Measurements from ENCODE around the gene KIF18B.

KIF18B gene

DNA sequence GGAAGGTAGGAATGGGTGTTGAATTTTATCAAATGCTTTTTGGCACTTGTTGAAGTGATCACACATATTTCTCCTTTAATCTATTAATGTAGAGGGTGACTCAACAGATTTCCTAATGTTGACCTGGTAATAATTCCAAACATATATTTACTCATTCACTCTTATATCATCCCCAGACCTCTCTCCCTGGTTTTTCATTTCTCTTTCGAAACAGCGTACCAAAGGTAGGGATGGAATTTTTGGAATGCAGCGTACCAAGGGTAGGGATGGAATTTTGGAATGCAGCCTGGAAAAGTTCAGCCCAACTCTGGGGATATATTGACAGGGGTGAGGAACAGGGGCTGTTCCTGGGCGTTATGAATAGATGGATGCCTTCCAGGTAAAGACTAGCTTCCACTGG, 7.3 kb downstream of the KIF18B start:
- no peak for DNase-seq (ENCODE audit: low read depth in 2 of 2)

DNA sequence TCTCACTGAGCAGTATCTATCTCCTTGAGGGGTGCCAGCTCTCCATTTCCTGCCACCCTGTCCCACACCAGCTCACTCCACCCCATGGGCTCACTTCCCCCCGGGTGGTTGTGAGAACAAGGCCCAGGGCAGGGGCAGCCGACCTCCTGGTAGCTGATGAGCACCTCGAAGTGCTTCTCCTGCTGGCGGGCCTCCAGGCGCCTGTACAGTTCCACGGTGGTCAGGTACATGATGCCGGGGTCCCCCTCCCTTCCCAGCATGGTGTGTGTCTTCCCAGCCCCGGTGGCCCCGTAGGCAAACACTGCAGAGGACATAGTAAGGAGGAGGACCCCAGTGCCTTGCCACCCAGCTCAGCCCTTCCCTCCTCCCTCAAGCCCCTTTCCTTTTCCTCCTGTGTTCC, 12.5 kb downstream of the KIF18B start:
- DNase-seq (ENCODE audit: low read depth in 2 of 2) = no peak

DNA sequence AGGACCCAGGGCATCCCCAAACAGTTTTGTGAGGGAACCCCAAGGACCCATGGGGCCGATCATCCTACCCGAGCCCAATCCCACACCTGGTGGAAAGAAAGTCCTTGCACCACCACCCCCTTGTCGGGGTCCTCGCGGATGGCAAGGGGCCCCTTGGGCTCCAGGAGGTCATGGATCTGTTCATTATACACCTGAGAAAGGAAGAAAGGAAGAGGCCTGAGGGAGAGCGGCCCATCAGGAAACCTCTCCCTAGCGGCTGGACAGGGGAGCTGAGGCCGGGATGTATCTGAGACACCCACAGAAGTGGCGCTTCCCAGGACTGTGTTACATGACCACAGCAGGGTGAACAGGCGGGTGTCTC, 12.8 kb downstream of the KIF18B start:
- DNase-seq (ENCODE audit: low read depth in 2 of 2) = no peak

- no peak for DNase-seq (ENCODE audit: low read depth in 2 of 2)
Observed at GRCh38 chr17:44933824-44934744, 13.5 kb downstream of the KIF18B start.

DNA sequence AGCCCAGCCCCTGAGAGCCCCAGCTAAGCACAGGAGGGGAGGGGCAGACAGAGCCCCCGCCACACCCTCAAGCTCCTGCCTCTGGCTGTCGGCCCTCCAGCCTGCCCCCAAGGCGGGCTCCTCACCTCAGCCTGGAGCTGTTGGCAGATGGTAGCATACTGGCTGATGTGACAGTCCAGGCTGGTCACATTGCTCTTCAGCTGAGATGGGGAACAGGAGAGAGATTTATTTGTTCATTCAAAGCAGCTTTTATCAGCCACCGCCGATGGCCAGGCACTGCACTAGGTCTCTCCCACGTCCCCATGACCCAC, 14.8 kb downstream of the KIF18B start:
- no peak for DNase-seq (ENCODE audit: low read depth in 2 of 2)

GRCh38 chr17:44932096-44932786, 15.3 kb downstream of the KIF18B start:
- DNase-seq (ENCODE audit: low read depth in 2 of 2) = no peak

DNA sequence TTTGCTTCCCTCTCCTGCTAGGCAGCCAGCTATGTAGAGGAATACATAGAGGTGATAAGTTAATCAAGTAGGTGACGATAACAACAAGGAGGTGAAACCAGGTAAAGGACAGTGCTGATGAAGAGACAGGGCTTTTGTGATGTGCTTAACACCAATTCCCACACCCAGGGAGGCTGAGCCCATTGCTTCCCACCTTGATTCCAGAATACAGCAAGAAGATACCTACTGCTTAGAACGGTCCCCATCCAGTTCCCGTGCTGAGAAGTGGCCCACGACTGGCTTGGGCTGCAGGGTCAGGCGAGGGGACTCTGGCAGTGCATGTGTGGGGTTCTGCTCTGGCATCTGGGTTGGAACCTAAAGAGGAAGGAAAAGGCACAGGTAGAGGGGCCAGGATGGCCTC, 16.2 kb downstream of the KIF18B start:
- DNase-seq (ENCODE audit: low read depth in 2 of 2) = no peak

DNA sequence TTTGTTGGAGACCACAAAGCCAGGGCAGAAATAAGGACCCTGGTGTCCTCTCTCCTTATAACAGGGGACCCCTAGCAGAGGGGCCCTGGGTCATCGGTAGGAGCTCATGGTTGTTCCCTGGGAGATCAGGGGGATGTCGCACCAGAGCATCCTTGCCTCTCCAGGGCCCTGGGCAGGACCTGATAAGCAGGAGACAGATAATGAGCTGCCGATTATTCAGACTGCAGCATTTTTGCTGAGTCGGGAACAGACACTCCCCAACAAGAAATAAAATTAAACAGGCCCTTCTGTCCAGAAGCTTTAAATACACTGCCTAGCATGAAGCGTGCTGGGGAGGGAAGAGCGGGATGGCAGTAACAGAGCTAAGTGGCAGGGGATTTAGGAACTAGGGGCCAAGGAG, 16.9 kb downstream of the KIF18B start:
- DNase-seq (ENCODE audit: low read depth in 2 of 2) = no peak

DNA sequence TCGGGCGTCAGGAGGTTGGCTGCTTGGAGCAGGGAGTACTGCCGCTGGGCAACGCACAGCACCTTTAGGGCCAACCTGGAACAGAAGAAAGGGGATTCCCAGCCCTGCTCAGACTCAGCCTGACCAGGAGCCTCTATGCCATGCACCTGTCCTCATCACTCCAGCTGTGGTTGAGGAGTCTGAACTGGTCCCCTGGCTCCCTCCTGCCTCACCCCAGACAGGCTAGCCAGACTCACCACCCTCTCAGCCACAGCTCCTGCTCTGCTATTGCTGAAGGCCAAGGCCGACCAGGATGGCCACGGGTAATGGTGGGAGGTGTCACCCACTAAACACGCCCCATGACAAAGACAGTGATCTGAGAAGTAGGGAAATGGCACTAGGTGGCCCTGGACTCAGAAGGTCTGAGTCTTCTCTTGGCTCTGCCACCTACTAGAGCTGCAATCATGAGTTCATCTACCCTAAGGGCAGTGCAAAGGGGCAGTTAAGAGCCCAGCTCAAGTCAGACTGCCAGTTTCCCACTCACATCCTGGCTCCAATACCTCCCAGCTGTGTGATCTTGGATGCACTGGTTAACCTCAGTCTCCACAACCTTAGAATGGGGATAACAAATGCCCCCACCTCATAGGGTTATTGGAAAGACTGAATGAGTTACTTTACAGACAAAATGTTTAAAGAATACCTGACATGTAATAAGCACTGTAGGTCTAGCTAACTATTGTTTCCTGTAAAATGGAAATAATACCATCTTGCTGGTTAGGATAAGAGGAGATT, 18.4 kb downstream of the KIF18B start:
- no peak for DNase-seq (ENCODE audit: low read depth in 2 of 2)

GRCh38 chr17:44928136-44928535, 19.4 kb downstream of the KIF18B start:
- DNase-seq (ENCODE audit: low read depth in 2 of 2) = no peak

DNA sequence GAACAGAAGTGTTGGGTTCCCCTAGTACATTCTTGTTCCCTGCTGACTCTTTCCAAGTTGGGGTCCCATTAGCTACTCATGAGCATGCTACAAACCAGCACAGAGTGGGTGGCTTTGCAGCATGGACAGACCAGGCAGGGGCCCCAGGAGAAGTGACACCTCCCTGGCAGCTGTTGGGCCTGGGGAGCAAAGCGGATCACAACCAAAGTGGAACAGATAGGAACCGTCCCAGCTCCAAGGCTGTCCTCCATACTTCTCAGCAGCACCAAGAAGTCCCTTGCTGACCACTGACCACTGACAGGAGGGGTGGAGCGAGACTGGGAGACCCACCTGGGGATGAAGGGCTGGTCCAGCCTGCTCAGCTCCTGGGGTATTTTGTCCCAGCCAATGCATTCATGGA, 19.9 kb downstream of the KIF18B start:
- DNase-seq (ENCODE audit: low read depth in 2 of 2) = no peak

DNA sequence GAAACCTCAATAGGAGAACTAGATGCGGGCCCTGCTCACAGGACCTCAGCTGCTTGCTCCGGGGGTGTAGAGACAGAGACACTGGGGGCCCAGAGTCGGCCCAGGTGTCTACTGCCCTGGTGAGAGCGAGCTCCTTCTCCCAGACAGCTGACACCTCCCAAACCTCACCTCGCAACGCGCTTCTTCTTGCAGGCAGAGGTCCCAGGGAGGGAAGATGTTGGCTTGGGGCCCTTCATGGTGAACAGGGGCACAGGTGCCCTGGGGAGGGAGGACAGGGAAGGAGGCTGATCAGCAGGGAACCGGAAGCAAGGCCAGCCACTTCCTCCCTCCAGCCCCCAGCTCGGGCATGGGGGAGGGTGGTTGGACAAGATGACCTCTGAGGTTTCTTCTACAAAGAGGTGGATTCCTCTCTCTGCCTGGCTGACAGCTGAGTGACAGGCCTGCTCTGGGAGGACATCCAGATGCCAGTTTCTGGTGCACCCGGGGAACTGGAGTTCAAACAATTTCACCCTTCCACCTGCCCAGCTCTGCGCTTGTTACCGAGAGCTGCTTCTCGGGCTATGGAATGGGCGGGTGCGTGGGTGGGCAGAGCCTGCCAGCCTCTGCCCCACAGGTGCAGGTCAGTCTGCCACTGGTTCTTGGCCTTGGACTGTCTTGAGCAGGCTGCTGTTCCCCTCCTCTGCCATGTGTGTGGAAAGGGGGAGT, 20.6 kb downstream of the KIF18B start:
- DNase-seq (ENCODE audit: low read depth in 2 of 2) = no peak

DNA sequence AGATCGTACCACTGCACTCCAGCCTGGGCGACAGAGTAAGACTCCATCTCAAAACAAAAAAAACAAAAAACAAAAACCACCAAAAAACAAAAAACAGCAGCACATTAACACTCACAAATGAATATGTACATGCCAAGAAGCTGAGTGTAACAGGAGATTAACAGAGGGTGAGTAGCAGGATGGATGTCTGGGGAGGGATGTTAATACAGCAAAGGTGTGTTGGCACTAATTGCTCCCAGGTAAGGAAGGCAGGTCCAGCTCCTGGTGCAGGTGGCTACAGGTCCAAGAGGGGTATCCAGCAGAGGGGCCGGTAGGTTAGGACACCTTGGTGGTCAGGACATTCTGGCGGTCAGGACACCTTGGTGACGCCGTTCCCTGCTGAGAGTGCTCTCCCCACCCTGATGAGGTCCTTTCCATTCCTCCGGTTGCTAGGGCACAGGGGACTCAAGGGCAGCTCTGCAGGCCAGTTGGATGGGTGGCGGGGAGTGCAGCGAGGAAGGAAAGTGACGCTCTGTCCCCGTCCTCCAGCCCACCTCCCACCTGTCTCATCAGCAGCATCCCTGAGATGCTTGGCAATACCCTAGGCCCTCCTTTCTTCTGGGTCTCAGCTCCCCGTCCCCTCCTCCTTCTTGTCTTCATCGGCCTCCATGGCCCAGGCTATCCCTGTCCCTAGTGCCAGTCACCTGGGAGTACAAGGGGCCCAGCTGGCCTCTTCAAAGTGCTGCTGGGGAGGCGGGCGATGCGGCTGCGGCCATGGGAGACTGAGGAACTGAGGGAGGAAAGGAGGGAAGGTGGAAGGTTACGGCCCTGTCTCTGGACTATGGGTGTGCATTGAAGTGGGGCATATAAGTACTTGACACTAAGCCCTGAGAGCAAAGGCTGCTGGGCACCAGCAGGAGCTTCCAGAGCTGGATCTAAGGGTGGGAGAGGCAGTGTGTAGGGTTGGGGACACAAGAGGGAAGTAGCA, 21.6 kb downstream of the KIF18B start:
- DNase-seq (ENCODE audit: low read depth in 2 of 2) = no peak

DNA sequence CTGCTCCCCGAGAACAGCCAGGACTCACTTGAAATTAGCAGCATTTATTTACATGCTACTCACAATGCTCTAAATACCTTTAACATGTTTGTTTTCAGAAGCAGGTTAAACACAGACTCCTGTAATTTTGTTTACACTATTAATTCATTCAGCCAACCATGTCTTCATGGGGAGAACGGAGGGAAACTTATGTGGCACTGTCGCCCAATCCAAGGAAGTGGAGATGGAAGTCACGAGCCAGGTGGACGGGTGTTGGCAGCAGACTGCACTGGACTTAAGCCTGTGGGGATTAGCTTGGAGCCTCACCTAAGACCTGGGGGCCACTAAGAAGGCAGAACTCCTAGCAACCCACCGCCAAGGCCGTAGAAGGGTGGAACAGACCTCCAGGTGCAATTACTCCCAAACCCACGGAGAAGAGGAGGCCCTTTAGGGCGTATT, 23.4 kb downstream of the KIF18B start:
- DNase-seq (ENCODE audit: low read depth in 2 of 2) = no peak

GRCh38 chr17:44922746-44923470, 24.7 kb downstream of the KIF18B start:
- DNase-seq (ENCODE audit: low read depth in 2 of 2) = no peak

GRCh38 chr17:44922136-44922535, 25.4 kb downstream of the KIF18B start:
- DNase-seq (ENCODE audit: low read depth in 2 of 2) = no peak

GRCh38 chr17:44921122-44921882, 26.3 kb downstream of the KIF18B start:
- DNase-seq (ENCODE audit: low read depth in 2 of 2) = no peak

DNA sequence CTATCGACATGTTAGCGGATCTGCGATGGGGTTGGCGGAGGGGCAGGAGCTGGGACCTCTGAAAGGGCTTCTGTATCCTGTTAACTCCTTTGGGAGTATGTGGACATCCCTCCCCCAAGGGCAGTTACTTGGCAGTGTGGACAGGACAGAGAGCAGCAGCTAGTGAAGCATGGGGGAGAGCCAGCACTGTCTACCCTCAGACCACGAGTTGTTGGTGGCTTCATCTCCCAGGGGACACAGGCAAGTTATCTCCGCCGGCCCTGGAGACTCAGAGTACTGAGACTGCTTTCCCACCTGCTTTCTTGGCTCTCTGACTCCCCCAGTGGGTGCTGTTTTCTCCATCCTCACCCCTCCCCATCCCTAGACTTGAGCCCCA, 27.0 kb downstream of the KIF18B start:
- no peak for DNase-seq (ENCODE audit: low read depth in 2 of 2)

GRCh38 chr17:44919885-44920564, 27.5 kb downstream of the KIF18B start:
- peak; percentile 12 to 39 for DNase-seq (ENCODE audit: low read depth in 2 of 2)
